ENCODE results near the gene HIF3A.
A peak's percentile ranks its signal among the peaks of the same experiment; 100 is the strongest.

Gene HIF3A

GRCh38 chr19:46326608-46327007 is 29.8 kb downstream of the HIF3A start:
- no peak for DNase-seq (ENCODE audit: low read depth in 1 of 2, low spot score in 1 of 2)

- no peak for DNase-seq (ENCODE audit: low read depth in 1 of 2, low spot score in 1 of 2)
Observed at GRCh38 chr19:46328079-46328478, 31.2 kb downstream of the HIF3A start.

GRCh38 chr19:46330319-46330918 is 33.6 kb downstream of the HIF3A start:
- DNase-seq (ENCODE audit: low read depth in 1 of 2, low spot score in 1 of 2), result no peak

GRCh38 chr19:46337487-46337886 is 40.6 kb downstream of the HIF3A start:
- no peak for DNase-seq (ENCODE audit: low read depth in 1 of 2, low spot score in 1 of 2)

GRCh38 chr19:46339446-46339845 is 42.6 kb downstream of the HIF3A start:
- no peak for DNase-seq (ENCODE audit: low read depth in 1 of 2, low spot score in 1 of 2)

GRCh38 chr19:46340051-46340659 is 43.3 kb downstream of the HIF3A start:
- DNase-seq (ENCODE audit: low read depth in 1 of 2, low spot score in 1 of 2), result no peak

- DNase-seq (ENCODE audit: low read depth in 1 of 2, low spot score in 1 of 2), result no peak
Observed at GRCh38 chr19:46341937-46342336, 45.1 kb downstream of the HIF3A start.

- no peak for DNase-seq (ENCODE audit: low read depth in 1 of 2, low spot score in 1 of 2)
Observed at GRCh38 chr19:46344363-46344762, 47.5 kb downstream of the HIF3A start.

GRCh38 chr19:46345157-46345556 is 48.3 kb downstream of the HIF3A start:
- no peak for DNase-seq (ENCODE audit: low read depth in 1 of 2, low spot score in 1 of 2)

GRCh38 chr19:46346821-46347571 is 50.2 kb downstream of the HIF3A start, which contains the start of gene PPP5C:
TSS of gene PPP5C (plus strand) at chr19:46347087. CDS start at chr19:46347097, 10 bp downstream.
- peak; percentile 62 to 77 for DNase-seq (ENCODE audit: low read depth in 1 of 2, low spot score in 1 of 2)

- DNase-seq (ENCODE audit: low read depth in 1 of 2, low spot score in 1 of 2), result no peak
Observed at GRCh38 chr19:46347572-46347883, 50.7 kb downstream of the HIF3A start.

GRCh38 chr19:46347985-46348384 is 51.1 kb downstream of the HIF3A start:
- DNase-seq (ENCODE audit: low read depth in 1 of 2, low spot score in 1 of 2), result no peak

- DNase-seq (ENCODE audit: low read depth in 1 of 2, low spot score in 1 of 2), result no peak
Observed at GRCh38 chr19:46349311-46349993, 52.6 kb downstream of the HIF3A start.

- no peak for DNase-seq (ENCODE audit: low read depth in 1 of 2, low spot score in 1 of 2)
Observed at GRCh38 chr19:46350029-46350757, 53.4 kb downstream of the HIF3A start.

- no peak for DNase-seq (ENCODE audit: low read depth in 1 of 2, low spot score in 1 of 2)
Observed at GRCh38 chr19:46350758-46351159, 53.9 kb downstream of the HIF3A start.

GRCh38 chr19:46351241-46352041 is 54.6 kb downstream of the HIF3A start:
- DNase-seq (ENCODE audit: low read depth in 1 of 2, low spot score in 1 of 2), result no peak

- no peak for DNase-seq (ENCODE audit: low read depth in 1 of 2, low spot score in 1 of 2)
Observed at GRCh38 chr19:46353730-46354528, 57.1 kb downstream of the HIF3A start.

- DNase-seq (ENCODE audit: low read depth in 1 of 2, low spot score in 1 of 2), result no peak
Observed at GRCh38 chr19:46355234-46356148, 58.6 kb downstream of the HIF3A start.

Measured in activated T-helper 1 cell treated with anti-CD3 and anti-CD28 coated beads, Interleukin-2, amount 50 U/mL, for 16 hours (primary cell).